ENCODE results near the gene CENPA. TPM values are rescaled to one million over a fixed set of nuclear protein-coding genes. Genes with fewer than 3 reads are reported as not detected.

The CENPA gene
- total RNA-seq, 1 experiment from 2014 or later: 45.8 TPM

DNA sequence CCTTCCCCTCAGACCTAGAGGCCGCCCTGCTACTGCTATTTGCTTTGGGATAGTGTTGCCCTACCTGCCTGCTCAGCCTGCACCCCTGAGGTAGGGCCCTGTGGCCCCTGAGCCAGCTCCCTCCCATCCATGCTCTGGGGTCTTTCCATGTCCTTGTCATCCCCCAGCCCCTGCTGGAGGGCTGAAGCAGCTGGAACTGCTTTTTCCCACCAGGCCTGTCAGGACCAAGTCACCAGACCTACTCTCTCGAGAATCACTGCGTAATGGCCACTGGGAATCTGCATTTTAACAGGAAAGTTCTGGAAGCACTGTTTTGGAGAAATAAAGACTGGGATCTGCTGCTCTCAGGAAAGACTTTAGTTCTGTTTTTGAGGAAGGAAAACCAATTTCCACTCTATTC is 42.0 kb upstream of the CENPA start:
- Histone ChIP-seq H3K4me2 (ENCODE audit: low read length) (no peak overlapping the region), H3K27me3 (ENCODE audit: insufficient read depth, low read length) (no peaks in the 10 kb centered on the region), H3K9me2 (ENCODE audit: insufficient read depth) (no peaks in the 10 kb centered on the region), H3K79me2 (ENCODE audit: insufficient read depth, low read length) (no peaks in the 10 kb centered on the region), H3K27ac (ENCODE audit: low read depth, low read length) (no peak overlapping the region), H3K4me1 (ENCODE audit: control insufficient read depth in 1 of 2, insufficient read depth in 2 of 2, low read length in 2 of 2) (no peaks in the 10 kb centered on the region; a peak in 1 of 4 replicates), H3K4me3 (replicated peaks in 1 of 2; ENCODE audit: low read depth in 1 of 2, low read length in 2 of 2) (no peak overlapping the region), H3K9ac (ENCODE audit: low read length) (no peak overlapping the region), H4K20me1 (ENCODE audit: insufficient read depth) (no peaks in the 10 kb centered on the region), H3K36me3 (ENCODE audit: control insufficient read depth in 1 of 2, insufficient read depth in 2 of 2, low read length in 2 of 2) (no peaks in the 10 kb centered on the region), H2AFZ (ENCODE audit: low read depth, low read length, poor library complexity, severe bottlenecking) (no peak overlapping the region), H3K9me3 (ENCODE audit: control insufficient read depth in 1 of 2, insufficient read depth in 1 of 2, low read depth in 1 of 2, low read length in 2 of 2) (no peaks in the 10 kb centered on the region)
- ChIA-PET CTCF (interaction anchor here (1.4 to 7.3 kb wide), 3 partner anchors 128 to 138 kb away, joined by 9 to 88 read pairs (median 30); no protein-coding TSS in a partner anchor), POLR2A (no interaction called here), RAD21 (ENCODE audit: low non-redundant PET in 1 of 2, low total read pairs in 2 of 2, uncharacterized antibody in 2 of 2, unreplicated experiment in 2 of 2) (no interaction called here)
- no peak for TF ChIP-seq CBX3 (IDR thresholded peaks at IDR 0.05; ENCODE audit: low read depth)
- TF ChIP-seq EZH2 (IDR thresholded peaks at IDR 0.05): no peak
- TF ChIP-seq, protein P1, sequence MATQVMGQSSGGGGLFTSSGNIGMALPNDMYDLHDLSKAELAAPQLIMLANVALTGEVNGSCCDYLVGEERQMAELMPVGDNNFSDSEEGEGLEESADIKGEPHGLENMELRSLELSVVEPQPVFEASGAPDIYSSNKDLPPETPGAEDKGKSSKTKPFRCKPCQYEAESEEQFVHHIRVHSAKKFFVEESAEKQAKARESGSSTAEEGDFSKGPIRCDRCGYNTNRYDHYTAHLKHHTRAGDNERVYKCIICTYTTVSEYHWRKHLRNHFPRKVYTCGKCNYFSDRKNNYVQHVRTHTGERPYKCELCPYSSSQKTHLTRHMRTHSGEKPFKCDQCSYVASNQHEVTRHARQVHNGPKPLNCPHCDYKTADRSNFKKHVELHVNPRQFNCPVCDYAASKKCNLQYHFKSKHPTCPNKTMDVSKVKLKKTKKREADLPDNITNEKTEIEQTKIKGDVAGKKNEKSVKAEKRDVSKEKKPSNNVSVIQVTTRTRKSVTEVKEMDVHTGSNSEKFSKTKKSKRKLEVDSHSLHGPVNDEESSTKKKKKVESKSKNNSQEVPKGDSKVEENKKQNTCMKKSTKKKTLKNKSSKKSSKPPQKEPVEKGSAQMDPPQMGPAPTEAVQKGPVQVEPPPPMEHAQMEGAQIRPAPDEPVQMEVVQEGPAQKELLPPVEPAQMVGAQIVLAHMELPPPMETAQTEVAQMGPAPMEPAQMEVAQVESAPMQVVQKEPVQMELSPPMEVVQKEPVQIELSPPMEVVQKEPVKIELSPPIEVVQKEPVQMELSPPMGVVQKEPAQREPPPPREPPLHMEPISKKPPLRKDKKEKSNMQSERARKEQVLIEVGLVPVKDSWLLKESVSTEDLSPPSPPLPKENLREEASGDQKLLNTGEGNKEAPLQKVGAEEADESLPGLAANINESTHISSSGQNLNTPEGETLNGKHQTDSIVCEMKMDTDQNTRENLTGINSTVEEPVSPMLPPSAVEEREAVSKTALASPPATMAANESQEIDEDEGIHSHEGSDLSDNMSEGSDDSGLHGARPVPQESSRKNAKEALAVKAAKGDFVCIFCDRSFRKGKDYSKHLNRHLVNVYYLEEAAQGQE (IDR thresholded peaks at IDR 0.05; ENCODE audit: low read depth): no peak
- TF ChIP-seq ZNF274 (IDR thresholded peaks at IDR 0.05; ENCODE audit: low read depth, low read length): no peak
- no peak for TF ChIP-seq EZH2phosphoT487 (IDR thresholded peaks at IDR 0.05; ENCODE audit: borderline replicate concordance)
- no peak for TF ChIP-seq YY1 (IDR thresholded peaks at IDR 0.05; ENCODE audit: extremely low read depth, insufficient replicate concordance, low read depth, low read length)
- TF ChIP-seq, protein P2, sequence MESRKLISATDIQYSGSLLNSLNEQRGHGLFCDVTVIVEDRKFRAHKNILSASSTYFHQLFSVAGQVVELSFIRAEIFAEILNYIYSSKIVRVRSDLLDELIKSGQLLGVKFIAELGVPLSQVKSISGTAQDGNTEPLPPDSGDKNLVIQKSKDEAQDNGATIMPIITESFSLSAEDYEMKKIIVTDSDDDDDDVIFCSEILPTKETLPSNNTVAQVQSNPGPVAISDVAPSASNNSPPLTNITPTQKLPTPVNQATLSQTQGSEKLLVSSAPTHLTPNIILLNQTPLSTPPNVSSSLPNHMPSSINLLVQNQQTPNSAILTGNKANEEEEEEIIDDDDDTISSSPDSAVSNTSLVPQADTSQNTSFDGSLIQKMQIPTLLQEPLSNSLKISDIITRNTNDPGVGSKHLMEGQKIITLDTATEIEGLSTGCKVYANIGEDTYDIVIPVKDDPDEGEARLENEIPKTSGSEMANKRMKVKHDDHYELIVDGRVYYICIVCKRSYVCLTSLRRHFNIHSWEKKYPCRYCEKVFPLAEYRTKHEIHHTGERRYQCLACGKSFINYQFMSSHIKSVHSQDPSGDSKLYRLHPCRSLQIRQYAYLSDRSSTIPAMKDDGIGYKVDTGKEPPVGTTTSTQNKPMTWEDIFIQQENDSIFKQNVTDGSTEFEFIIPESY (IDR thresholded peaks at IDR 0.05; ENCODE audit: extremely low read depth, insufficient replicate concordance, low read length): no peak
- no peak for TF ChIP-seq SP1 (IDR thresholded peaks at IDR 0.05; ENCODE audit: low read depth)
- TF ChIP-seq, protein P3, sequence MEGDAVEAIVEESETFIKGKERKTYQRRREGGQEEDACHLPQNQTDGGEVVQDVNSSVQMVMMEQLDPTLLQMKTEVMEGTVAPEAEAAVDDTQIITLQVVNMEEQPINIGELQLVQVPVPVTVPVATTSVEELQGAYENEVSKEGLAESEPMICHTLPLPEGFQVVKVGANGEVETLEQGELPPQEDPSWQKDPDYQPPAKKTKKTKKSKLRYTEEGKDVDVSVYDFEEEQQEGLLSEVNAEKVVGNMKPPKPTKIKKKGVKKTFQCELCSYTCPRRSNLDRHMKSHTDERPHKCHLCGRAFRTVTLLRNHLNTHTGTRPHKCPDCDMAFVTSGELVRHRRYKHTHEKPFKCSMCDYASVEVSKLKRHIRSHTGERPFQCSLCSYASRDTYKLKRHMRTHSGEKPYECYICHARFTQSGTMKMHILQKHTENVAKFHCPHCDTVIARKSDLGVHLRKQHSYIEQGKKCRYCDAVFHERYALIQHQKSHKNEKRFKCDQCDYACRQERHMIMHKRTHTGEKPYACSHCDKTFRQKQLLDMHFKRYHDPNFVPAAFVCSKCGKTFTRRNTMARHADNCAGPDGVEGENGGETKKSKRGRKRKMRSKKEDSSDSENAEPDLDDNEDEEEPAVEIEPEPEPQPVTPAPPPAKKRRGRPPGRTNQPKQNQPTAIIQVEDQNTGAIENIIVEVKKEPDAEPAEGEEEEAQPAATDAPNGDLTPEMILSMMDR (IDR thresholded peaks at IDR 0.05 in 2 of 3, conservative IDR thresholded peaks at IDR 0.05 in 1 of 3; ENCODE audit: borderline replicate concordance in 1 of 3, insufficient read depth in 1 of 3, low read depth in 2 of 3, low read length in 2 of 3): no peak
- TF ChIP-seq SRF (IDR thresholded peaks at IDR 0.05; ENCODE audit: low read depth): no peak
- no peak for TF ChIP-seq ELF1 (IDR thresholded peaks at IDR 0.05; ENCODE audit: borderline replicate concordance, low read depth)
- no peak for TF ChIP-seq TCF7L2 (IDR thresholded peaks at IDR 0.05; ENCODE audit: borderline replicate concordance, extremely low read depth, insufficient read depth, insufficient read length)
- TF ChIP-seq SIN3A (IDR thresholded peaks at IDR 0.05; ENCODE audit: low read depth): no peak
- no peak for TF ChIP-seq ZFX (IDR thresholded peaks at IDR 0.05)
- TF ChIP-seq POLR2A (IDR thresholded peaks at IDR 0.05; ENCODE audit: borderline replicate concordance, extremely low read depth, insufficient read depth, insufficient read length): no peak
- TF ChIP-seq RAD21 (IDR thresholded peaks at IDR 0.05; ENCODE audit: low read depth): no peak
- DNase-seq (ENCODE audit: low read depth, low spot score) (no peak), ATAC-seq (no peak)
- no TSS peak for BruUV-seq (replicated peaks)
- intact Hi-C loops (cut with micrococcal nuclease): loop anchor here (2.0 kb wide), 1 partner anchor 129 kb away; no protein-coding TSS in a partner anchor

All from HCT116 (cell line).